Cerebellar cortex (tissue), 1 donor: Measurements from ENCODE around the gene SON.
A peak's percentile ranks its signal among the peaks of the same experiment; 100 is the strongest.
"Not testable (repeated sequence)": the region's sequence is repeated elsewhere in the genome, so short reads cannot be mapped to it uniquely, and the experiment has no call there.

ENCODE experiments used
- DNase-seq: peaks from one replicate; pipeline ENCODE4 v3.0.0-alpha.2; 2015; ENCODE audit warnings: low spot score

SON gene

GRCh38 chr21:33569991-33570390 lies 27.2 kb downstream of the SON start:
- DNase-seq, result no peak

DNA sequence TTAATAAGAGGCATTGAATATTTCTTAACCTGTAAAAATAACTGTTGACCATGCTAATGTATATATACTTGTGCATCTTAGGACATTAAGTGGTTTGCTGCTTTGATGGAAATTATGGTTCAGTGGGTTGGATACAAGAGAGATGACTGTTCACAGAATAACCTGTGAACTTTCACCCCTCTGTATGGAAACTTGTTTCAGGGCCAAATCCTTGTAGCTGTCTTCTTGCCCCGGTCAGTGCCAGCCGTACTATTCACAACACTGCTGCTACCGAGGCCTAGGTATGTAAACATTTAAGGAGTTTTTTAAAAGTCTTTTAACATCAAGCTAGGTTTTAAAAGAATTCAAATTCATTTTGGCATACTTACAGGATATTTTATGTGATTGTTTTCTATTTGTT lies 29.5 kb downstream of the SON start:
- no peak for DNase-seq

DNA sequence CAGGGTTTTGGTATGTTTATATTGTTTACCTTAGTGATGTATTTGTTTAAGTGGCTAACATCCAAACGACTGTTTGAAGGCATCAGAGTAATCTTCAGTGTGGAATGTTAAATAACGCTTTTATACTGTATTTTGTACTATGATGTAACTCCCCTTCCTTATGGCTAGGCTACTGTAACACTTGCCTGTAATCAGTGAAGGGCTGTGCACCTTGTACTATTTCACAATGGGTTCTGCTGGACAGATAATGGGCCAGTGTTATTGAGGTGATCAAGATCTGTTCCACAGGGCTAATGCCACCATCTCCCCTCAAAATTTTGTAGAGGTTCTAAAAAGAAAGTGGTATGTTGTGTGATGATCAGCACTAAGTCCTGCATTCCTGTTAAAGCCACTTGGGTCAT lies 33.9 kb downstream of the SON start:
- DNase-seq, result not testable (repeated sequence)

DNA sequence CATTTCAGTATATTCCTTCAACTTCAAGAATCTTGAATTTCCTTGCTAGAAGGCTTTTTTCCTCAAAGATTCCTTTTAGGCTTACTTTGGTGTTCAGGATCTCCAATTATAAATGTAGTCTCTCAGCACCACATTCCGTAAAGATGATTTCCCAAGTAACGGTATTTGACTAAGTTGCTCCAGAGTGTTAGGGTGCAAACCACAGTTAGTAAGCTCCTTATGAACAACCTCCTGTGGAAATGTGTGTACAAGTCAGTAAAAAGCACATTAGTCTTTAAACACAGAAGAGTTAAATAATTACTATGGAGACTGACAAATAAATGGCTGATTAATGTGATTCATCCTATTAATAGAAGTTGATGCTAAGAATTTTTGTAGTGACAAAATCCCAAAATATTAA lies 35.4 kb downstream of the SON start:
- no peak for DNase-seq

DNA sequence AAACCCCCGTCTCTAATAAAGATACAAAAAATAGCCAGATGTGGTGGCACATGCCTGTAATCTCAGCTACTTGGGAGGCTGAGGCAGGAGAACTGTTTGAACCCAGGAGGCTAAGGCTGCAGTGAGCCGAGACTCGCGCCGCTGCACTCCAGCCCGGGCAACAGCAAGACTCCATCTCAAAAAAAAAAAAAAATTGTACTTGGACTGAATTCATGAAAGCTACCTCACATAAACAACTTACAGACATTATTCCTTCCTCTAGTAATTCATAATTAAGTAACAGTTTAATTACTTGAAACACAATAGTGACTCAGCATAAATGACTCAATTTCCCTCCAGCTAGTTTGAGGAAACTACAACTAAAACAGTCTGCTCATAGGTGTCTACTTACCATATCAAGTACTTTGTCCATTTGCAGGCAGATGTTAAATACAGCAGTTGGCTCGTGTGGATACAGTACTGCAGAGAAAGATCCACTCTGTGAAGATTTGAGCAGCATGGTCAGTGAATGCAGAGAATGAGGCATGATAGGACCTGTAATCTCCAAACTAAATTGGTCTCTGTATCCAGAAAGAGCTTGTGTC lies 36.2 kb downstream of the SON start:
- DNase-seq, result no peak

DNA sequence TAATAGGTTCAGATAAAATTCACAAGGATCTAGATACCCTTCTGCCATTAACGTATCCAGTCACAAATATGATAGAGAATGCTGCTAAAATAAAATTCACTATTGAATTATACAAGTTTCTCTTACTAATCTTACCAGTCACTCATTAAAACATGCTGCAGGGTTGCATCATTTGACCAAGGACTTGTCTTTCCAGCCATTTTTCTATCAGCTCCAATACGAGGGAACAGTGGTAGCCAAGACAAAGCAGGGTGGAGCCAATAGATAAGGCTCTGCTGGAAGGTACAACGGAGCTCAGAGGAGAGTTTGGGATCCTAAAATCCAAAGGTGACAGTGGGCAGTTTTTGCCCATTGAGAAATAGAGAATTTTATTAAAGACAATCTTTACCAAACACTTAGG lies 41.6 kb downstream of the SON start:
- no peak for DNase-seq

- no peak for DNase-seq
These were observed 44.1 kb downstream of the SON start for GRCh38 chr21:33586927-33587326.

DNA sequence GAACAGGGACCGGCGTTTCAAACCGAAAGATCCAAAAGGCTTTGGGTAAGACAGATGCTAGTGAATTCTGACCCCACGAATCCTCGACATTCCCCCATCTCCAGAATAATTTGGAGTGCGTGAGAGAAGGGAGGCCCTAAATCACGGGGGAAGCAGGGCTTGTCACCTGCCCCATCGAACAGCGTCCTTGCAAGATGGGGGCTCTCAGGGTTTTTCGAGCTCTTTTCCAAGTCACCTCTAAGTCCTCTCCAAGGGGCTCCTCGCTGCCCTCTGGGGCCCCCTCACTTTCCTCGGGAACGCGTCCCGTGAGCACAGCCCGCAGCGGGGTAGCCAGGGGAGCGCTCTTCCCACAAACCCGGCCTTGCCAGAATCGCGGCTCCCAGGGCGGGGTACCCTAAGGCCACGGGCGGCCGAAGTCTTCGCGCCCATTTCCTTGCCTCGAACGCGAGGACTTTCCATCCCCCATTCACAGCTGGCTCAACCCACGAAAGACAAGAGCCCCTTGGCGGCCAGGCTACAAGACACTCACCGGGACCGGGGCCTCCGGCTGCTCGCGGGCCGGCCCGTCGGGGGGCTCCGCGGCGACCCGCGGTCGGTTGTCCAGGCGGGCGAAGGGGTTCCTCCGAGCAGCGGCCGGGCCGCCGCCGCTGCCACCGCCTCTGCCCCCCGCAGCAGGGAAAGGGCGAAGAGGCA lies 45.1 kb downstream of the SON start:
- peak; percentile 28 for DNase-seq

DNA sequence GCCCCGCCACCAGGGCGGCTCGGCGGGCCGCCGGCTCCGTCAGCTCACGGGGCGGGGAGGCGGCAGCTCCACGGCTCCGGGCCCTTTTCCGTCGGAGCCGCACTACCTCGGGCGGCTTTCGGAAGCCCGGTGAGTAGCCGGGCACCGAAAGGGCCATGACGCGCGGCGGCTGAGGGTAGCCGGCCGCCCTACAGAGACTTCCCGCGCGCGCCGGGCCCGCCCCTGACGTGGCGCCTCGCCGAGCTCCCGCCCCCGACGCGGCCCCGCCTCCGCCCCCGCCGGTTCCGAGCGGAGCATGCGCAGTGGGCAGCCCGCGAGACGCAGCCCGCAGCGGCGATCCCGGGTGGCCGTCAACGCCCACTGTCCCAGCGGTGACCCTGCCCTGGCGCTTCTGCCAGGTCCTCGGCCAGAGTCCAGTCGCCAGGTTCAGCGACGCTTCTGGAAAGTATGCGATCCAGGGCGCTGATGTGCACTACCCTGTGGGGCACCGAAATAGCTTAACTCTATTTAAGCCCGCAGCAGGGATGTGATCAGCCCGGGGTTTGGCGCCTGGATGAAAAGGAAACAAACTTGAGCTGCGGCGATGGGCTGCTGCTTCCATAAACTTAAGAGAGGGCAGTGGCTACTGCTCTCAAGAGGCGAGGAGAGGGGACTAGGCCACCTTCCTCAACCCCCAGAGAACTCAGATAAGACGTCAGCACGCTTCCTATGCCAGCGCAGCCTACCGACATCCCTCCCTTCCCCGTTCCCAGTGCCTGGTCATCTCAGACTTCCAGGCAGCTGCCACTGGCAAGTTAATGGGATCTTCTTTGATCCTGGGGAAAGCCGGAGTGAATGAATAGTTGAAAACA lies 45.9 kb downstream of the SON start, which contains the start of gene DONSON:
Gene DONSON, minus strand, starts transcription at position 200 of the 851 bp plus-strand sequence. Its CDS starts 43 bp downstream, at position 157.
- DNase-seq, result peak; percentile 78

DNA sequence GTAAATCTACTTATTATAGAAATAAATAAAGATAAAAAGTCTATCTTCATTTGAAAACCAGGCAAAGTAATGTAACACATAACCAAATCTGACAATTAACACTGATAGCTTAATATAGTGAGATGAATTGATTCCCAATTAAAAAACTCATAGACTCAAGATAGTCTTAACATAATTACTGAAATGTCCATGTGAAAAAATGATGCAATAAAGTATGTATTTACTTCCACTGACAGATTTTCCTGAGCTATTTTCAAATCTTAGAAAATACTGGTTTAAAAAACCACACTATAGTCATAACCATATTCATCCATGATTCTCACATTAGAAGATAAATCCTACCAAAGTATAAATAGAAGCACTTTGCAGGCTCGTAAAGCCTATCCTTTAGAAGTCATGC lies 55.2 kb downstream of the SON start:
- no peak for DNase-seq

GRCh38 chr21:33608559-33608958 lies 65.7 kb downstream of the SON start:
- no peak for DNase-seq

DNA sequence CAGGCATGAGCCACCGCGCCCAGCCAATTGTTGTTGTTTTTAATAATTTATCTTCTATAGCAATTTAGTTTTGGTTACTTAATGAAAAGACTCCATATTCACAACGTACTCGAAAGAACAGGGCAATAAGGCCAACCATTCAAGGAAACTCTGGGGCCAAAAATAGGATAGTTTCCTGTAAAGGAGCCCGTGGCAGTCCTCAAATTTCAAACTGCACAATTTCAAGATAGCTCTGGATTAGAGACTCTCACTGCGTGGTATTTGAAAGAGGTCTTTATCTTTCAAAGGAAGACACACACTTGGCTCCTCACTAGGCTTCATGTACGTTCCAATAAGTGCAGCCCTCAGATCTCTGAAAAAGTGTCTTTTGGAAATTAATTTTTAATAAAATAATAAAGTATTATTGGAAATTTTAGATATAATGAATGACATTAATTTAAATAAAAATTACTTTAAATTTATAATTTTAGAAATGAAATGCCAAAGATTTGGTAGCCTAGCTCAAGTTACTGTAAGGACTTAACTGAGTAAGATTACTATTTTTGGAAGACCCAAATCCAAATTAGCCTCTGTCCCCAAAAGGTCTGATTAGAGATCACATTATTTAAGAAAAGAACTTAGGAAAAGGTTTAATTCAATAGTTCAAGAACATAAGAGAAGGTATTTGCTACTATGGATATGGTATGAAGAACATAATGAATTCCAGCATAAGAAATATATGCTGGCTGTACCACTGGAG lies 68.3 kb downstream of the SON start:
- no peak for DNase-seq

GRCh38 chr21:33617565-33617964 lies 74.7 kb downstream of the SON start:
- not testable (repeated sequence) for DNase-seq

DNA sequence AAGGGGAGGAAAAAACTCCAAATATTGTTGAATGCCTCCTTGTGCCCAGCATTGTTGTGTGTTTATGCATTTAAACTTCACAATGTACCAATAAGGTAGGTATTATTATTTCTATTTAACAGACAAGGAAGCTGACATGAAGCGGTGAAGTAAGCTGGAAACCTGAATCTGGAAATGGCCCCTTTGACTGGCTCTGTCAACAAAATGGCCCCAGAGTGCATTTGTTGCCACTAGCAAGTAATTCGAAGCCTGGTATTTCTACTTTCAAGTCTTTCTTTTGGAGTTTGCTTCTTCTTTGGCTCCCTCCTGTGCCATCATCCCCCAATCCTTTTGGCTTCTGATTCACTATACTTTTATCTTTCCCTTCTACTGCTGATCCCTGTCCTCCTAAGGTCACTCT lies 75.6 kb downstream of the SON start:
- no peak for DNase-seq

- no peak for DNase-seq
These were observed 76.9 kb downstream of the SON start for GRCh38 chr21:33619726-33620125.

GRCh38 chr21:33622253-33622652 lies 79.4 kb downstream of the SON start:
- no peak for DNase-seq

- not testable (repeated sequence) for DNase-seq
These were observed 83.3 kb downstream of the SON start for GRCh38 chr21:33626151-33626550.
